ENCODE measurements around the gene GAREM1.
A peak's percentile ranks its signal among the peaks of the same experiment; 100 is the strongest.

Gene GAREM1

GRCh38 chr18:32445846-32446245, 24.8 kb downstream of the GAREM1 start:
- TF ChIP-seq CTCF (IDR thresholded peaks at IDR 0.05; ENCODE audit: low read length, missing control alignments) = no peak
- DNase-seq (ENCODE audit: low read depth) = no peak
- no peak overlapping the region for H3K4me3 ChIP-seq (replicated peaks; ENCODE audit: low read depth, low read length)

DNA sequence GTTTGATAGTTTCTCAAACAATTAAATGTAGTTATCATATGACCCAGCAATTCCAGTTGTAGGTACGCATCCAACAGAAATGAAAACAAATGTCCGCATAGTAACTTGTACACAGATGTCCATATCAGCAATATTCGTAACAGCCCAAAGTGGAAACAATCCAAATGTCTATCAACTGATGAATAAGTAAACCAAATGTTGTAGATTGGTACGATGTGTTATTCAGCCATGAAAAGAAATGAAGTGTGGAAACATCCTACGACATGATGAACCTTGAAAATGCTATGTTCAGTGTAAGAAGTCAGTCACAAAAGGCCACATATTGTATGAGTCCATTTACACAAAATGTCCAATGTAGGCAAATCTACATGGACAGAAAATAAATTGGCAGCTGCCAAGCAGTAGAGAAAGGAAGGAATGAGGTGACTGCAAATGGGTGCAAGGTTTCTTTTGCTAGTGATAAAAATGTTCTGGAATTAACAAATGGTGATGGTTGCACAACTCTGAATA, 26.9 kb downstream of the GAREM1 start:
- peak; percentile 41 for DNase-seq (ENCODE audit: low read depth)
- TF ChIP-seq CTCF (IDR thresholded peaks at IDR 0.05; ENCODE audit: low read length, missing control alignments) = no peak
- no peak overlapping the region for H3K4me3 ChIP-seq (replicated peaks; ENCODE audit: low read depth, low read length)

DNA sequence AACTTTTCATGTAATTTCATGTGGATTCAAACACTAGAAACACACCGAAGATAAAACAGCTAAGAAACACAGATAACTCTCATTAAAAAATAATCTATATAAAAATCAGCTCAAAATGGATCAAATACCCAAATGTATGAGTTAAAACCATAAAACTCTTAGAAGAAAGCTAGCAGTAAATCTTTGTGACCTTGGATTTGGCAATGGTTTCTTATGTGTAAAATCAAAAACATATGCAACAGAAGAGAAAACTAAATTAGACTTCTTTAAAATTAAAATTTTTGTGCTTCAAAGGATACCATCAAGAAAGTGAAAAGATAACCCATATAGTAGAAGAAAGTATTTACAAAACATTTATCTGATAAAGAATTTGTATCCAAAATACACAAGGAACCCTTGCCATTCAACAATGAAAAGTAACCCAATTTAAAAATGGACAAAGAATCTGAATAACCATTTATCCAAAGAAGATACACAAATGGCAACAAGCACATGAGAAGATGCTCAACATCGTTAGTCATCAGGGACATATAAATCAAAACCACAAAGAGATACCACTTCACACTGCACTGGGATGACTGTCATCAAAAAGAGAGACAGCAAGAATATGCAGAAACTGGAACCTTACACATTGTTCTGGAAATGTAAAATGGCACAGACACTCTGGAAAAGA, 27.5 kb downstream of the GAREM1 start:
- H3K4me3 ChIP-seq (replicated peaks; ENCODE audit: low read depth, low read length) = no peak overlapping the region
- TF ChIP-seq CTCF (IDR thresholded peaks at IDR 0.05; ENCODE audit: low read length, missing control alignments) = no peak
- no peak for DNase-seq (ENCODE audit: low read depth)

- DNase-seq (ENCODE audit: low read depth) = no peak
- H3K4me3 ChIP-seq (replicated peaks; ENCODE audit: low read depth, low read length) = no peak overlapping the region
- TF ChIP-seq CTCF (IDR thresholded peaks at IDR 0.05; ENCODE audit: low read length, missing control alignments) = no peak
These were observed 28.1 kb downstream of the GAREM1 start for GRCh38 chr18:32442575-32442974.

DNA sequence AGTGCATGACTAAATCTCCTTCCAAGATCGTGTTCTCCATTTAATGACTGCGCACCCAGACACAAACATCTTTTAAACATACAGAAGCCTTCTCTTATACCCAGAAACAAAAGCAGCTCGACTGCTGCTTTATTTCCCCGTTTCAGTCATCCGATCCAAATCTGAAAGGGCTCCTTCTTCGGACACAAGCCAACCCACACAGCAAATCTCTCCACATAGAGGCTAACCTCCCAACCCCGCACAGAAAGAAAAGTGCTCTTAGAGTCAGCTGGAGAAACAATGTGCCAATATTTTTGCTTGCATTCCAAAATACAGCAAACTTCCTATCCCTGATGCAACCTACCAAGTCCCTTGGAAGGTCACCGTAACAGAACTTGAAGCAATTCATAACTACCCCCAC, 29.1 kb downstream of the GAREM1 start:
- TF ChIP-seq CTCF (IDR thresholded peaks at IDR 0.05; ENCODE audit: low read length, missing control alignments) = no peak
- peak overlapping the region; percentile 8 for H3K4me3 ChIP-seq (replicated peaks; ENCODE audit: low read depth, low read length)
- DNase-seq (ENCODE audit: low read depth) = peak; percentile 43

GRCh38 chr18:32440518-32440917, 30.2 kb downstream of the GAREM1 start:
- H3K4me3 ChIP-seq (replicated peaks; ENCODE audit: low read depth, low read length) = no peak overlapping the region
- no peak for DNase-seq (ENCODE audit: low read depth)
- no peak for TF ChIP-seq CTCF (IDR thresholded peaks at IDR 0.05; ENCODE audit: low read length, missing control alignments)

DNA sequence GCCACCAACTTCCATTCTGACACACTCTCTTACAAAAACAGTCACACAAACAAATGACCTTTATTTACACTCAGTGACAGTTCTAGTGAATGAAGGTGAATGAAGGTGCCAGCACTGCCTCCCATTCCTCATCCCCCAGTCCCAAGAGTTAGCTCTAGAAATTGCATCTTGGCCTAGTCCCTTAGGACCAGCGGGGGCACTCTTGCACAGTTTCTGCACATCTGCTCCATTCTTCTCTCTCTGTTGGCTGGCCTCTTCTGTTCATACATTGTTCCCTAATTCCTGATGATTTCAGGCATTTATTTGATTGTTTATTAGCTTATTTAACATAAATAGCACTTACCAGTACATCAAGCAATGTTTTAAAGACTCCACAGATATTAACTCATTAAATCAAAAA, 30.9 kb downstream of the GAREM1 start:
- no peak for DNase-seq (ENCODE audit: low read depth)
- peak; percentile 41 for TF ChIP-seq CTCF (IDR thresholded peaks at IDR 0.05; ENCODE audit: low read length, missing control alignments)
- no peak overlapping the region for H3K4me3 ChIP-seq (replicated peaks; ENCODE audit: low read depth, low read length)
